ENCODE measurements around the gene CD109.

Gene CD109

DNA sequence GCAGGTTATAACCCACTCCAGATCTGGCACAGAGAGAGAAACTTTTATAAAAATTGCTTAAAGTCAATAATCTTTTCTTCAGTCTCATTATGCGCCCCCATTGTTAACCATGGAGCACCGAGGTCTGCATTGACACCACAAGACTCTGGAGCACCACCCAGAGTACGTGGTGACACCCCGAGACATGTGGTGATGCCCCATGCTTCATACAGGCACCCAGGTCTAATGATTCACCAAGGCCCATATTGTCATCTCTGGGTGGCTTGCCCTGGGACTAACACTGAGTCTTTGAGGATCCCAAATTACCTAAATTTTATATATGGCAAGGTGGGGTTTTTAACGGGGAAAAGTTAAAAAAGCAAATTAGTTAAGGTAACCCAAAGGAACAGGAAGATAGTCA, 31.1 kb downstream of the CD109 start:
- Mint-ChIP-seq H3K4me1 (peaks cover 4% of the 10 kb centered on the region), H3K27me3 (ENCODE audit: low read depth) (no peaks in the 10 kb centered on the region), H3K36me3 (ENCODE audit: low read depth) (no peaks in the 10 kb centered on the region), H3K9me3 (no peaks in the 10 kb centered on the region), H3K27ac (peak overlapping the region in 1 of 3 experiments; percentile 77), H3K4me3 (no peak overlapping the region)
- TF ChIP-seq, protein P1, sequence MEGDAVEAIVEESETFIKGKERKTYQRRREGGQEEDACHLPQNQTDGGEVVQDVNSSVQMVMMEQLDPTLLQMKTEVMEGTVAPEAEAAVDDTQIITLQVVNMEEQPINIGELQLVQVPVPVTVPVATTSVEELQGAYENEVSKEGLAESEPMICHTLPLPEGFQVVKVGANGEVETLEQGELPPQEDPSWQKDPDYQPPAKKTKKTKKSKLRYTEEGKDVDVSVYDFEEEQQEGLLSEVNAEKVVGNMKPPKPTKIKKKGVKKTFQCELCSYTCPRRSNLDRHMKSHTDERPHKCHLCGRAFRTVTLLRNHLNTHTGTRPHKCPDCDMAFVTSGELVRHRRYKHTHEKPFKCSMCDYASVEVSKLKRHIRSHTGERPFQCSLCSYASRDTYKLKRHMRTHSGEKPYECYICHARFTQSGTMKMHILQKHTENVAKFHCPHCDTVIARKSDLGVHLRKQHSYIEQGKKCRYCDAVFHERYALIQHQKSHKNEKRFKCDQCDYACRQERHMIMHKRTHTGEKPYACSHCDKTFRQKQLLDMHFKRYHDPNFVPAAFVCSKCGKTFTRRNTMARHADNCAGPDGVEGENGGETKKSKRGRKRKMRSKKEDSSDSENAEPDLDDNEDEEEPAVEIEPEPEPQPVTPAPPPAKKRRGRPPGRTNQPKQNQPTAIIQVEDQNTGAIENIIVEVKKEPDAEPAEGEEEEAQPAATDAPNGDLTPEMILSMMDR (IDR thresholded peaks at IDR 0.05; ENCODE audit: unreplicated experiment in 3 of 3) = no peak

DNA sequence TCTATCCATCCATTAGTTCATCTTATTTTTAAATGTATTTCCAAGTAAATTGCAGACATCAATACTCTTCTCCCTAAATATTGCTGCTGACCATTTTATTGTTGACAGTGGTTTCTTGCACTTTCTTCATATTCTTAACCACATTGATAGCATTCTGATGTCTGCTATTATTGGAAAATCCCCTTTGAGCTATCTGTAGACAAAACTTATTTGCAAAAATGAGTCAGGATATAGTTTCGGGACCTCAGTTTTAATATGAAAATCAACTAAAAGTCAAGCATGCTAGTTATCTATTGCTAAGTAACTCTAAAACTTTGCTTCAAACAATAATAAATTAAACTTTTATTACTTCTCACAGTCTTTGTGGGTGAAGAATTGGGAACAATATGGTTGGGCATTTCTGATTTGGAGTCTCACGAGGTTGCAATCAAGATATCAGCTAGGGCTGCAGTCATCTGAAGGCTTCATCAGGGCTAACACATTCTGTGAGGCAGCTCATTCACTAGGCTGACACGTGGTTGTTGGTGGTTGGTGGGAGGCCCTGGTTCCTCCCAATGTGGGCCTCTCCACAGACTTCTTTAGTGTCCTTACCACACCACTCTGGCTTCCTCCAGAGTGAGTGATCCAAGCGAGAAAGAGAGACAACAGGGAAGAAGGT, 32.7 kb downstream of the CD109 start:
- H3K36me3 Mint-ChIP-seq (ENCODE audit: low read depth) = no peaks in the 10 kb centered on the region
- H3K27ac Mint-ChIP-seq = no peak overlapping the region
- no peaks in the 10 kb centered on the region for H3K4me1 Mint-ChIP-seq
- TF ChIP-seq, protein P1 (IDR thresholded peaks at IDR 0.05; ENCODE audit: unreplicated experiment in 3 of 3) = no peak
- H3K4me3 Mint-ChIP-seq = no peak overlapping the region
- H3K9me3 Mint-ChIP-seq = no peaks in the 10 kb centered on the region
- H3K27me3 Mint-ChIP-seq (ENCODE audit: low read depth) = no peaks in the 10 kb centered on the region

DNA sequence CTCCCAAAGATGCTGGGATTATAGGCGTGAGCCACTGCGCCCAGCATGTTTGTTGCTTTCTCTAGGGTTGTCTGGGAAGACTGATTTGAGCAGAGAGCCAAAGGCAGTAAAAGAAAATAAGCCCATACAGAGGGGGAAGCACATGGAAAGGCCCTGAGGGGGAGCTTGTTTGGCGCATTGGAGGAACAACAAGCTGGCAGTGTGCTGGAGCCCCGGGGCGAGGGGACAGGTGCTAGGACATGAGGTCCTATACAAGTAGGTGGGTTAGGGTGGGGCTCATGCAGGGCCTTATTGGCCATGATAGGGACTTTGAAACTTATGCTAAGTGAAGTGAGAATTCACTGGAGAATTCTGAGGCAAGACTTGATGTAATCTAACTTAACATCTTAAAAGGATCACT, 35.3 kb downstream of the CD109 start:
- TF ChIP-seq, protein P1 (IDR thresholded peaks at IDR 0.05; ENCODE audit: unreplicated experiment in 3 of 3) = no peak
- H3K9me3 Mint-ChIP-seq = no peaks in the 10 kb centered on the region
- no peak overlapping the region for H3K27ac Mint-ChIP-seq
- H3K4me3 Mint-ChIP-seq = no peak overlapping the region
- H3K27me3 Mint-ChIP-seq (ENCODE audit: low read depth) = no peaks in the 10 kb centered on the region
- no peaks in the 10 kb centered on the region for H3K4me1 Mint-ChIP-seq
- no peaks in the 10 kb centered on the region for H3K36me3 Mint-ChIP-seq (ENCODE audit: low read depth)

DNA sequence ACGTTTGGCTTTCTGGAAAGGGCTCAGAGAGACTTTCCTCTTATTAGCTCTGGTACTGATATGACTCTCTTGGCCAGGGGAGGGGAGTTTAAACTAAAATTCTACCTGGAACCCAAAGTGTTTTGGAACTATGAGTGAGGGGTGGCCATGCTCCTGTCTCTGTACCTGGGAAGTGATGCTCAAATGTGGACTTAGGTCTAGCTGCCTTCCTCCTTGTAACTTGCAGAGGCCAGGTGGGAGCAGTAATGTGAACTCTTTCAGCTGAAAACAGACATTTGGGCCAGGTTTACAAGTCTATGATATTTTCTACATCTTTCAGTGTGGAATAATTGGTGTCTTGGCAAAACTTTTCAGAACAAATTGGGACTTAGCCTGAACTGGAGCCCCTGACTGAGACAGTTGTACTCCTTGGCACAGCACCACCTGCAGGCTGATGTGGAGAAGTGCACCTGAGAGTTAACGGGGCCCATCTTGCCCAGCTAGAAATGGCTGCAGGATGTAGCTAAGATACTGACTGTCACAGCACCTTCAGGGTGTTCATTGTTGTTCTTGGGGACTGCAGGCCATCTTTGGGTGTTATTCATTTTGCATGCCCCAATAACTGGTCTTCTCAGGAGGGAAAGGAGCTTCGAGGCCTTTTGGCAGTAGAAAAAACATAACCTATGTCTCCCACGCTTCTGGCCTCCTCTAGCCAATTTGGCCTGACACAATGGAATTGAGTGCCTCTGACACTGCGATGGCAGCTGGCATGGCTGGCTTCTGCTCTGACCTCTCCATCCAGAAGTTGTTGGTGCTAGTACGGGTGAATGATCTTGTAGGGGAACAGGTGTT, 37.1 kb downstream of the CD109 start:
- no peak overlapping the region for H3K4me3 Mint-ChIP-seq
- H3K9me3 Mint-ChIP-seq = no peaks in the 10 kb centered on the region
- peaks cover 8% of the 10 kb centered on the region for H3K4me1 Mint-ChIP-seq
- no peaks in the 10 kb centered on the region for H3K27me3 Mint-ChIP-seq (ENCODE audit: low read depth)
- no peaks in the 10 kb centered on the region for H3K36me3 Mint-ChIP-seq (ENCODE audit: low read depth)
- no peak overlapping the region for H3K27ac Mint-ChIP-seq
- TF ChIP-seq, protein P1 (IDR thresholded peaks at IDR 0.05; ENCODE audit: unreplicated experiment in 3 of 3) = peak; percentile 77 to 86 (median 86)

DNA sequence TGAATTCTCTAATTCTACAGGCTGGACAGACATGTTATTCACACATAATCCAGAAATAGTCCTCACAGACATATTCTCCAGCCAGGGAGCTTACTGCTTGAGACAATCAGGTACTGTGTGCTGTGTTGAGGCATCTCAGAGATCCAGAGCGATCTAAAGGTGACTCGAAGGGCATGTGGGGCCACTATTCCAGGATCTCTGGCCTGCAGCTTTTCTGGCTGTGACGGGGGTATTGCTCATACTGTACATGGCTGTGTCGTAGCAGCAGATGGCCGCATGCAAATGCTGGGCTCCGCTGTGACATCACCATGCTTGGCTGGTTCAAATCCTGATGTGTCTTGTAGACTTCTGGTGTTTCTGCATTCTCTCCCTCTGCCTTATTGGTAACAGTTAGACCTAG, 37.8 kb downstream of the CD109 start:
- TF ChIP-seq, protein P1 (IDR thresholded peaks at IDR 0.05; ENCODE audit: unreplicated experiment in 3 of 3) = no peak
- no peaks in the 10 kb centered on the region for H3K9me3 Mint-ChIP-seq
- H3K4me3 Mint-ChIP-seq = no peak overlapping the region
- H3K27me3 Mint-ChIP-seq (ENCODE audit: low read depth) = no peaks in the 10 kb centered on the region
- peaks cover 15% of the 10 kb centered on the region for H3K4me1 Mint-ChIP-seq
- no peak overlapping the region for H3K27ac Mint-ChIP-seq
- no peaks in the 10 kb centered on the region for H3K36me3 Mint-ChIP-seq (ENCODE audit: low read depth)

Measured in nephron (organoid).